Keratinocyte (primary cell): Measurements from ENCODE around the gene USP47. TPM values are rescaled to one million over a fixed set of nuclear protein-coding genes. Genes with fewer than 3 reads are reported as not detected.

Experiments
- DNase-seq: peaks from one replicate; pipeline ENCODE4 v3.0.0-alpha.2; 2011; ENCODE audit warnings: low read depth, missing footprints, low spot score
- FAIRE-seq: peaks from 2 replicates; lab custom pipeline; 2011; peaks lifted over from hg19 to GRCh38; lab: Jason Lieb, UNC
- H2AFZ ChIP-seq: 2 replicates; pipeline ENCODE4 v1.6.0; 2012; ENCODE audit warnings: low read length, control low read depth, inconsistent platforms; ENCODE audit not compliant: control insufficient read depth
- H3K27ac ChIP-seq: 2 replicates; pipeline ENCODE4 v1.5.1; 2011; ENCODE audit warnings: low read length; ENCODE audit not compliant: control insufficient read depth, insufficient read depth
- H3K27me3 ChIP-seq: 3 replicates; pipeline ENCODE4 v1.6.0; 2011; ENCODE audit warnings: low read length; ENCODE audit not compliant: control insufficient read depth, insufficient read depth; ENCODE audit errors: extremely low read depth
- H3K36me3 ChIP-seq, 2 experiments: 2 replicates in 1 of 2; 3 replicates in 1 of 2; pipeline ENCODE4 v1.5.1; 2011; ENCODE audit warnings: low read length in 2 of 2, mild to moderate bottlenecking in 1 of 2; ENCODE audit not compliant: control insufficient read depth in 2 of 2, insufficient read depth in 2 of 2; ENCODE audit errors: extremely low read depth in 1 of 2
- H3K4me1 ChIP-seq: 3 replicates; pipeline ENCODE4 v1.5.1; 2011; ENCODE audit warnings: low read length; ENCODE audit not compliant: control insufficient read depth, insufficient read depth; ENCODE audit errors: extremely low read depth
- H3K4me2 ChIP-seq: 3 replicates; pipeline ENCODE4 v1.6.0; 2011; ENCODE audit warnings: low read depth, low read length; ENCODE audit not compliant: control insufficient read depth, insufficient read depth; ENCODE audit errors: extremely low read depth
- H3K4me3 ChIP-seq, 3 experiments: fragments of 200-600 bp in 1 of 3; sonication (generic) in 1 of 3; 2 replicates in 2 of 3; 3 replicates in 1 of 3; pipeline ENCODE4 v1.5.1; 2011 to 2016; ENCODE audit warnings: low read length in 3 of 3, mild to moderate bottlenecking in 3 of 3, control low read depth in 2 of 3, inconsistent platforms in 1 of 3, low read depth in 1 of 3, mixed read lengths in 1 of 3, mixed run types in 1 of 3, moderate library complexity in 1 of 3; ENCODE audit not compliant: control insufficient read depth in 2 of 3, insufficient read depth in 2 of 3; ENCODE audit errors: extremely low read depth in 1 of 3
- H3K79me2 ChIP-seq: 2 replicates; pipeline ENCODE4 v1.6.0; 2012; ENCODE audit warnings: low read length; ENCODE audit not compliant: control insufficient read depth, insufficient read depth
- H3K9ac ChIP-seq: 3 replicates; pipeline ENCODE4 v1.6.0; 2011; ENCODE audit warnings: low read length; ENCODE audit not compliant: control insufficient read depth, insufficient read depth; ENCODE audit errors: extremely low read depth
- H3K9me1 ChIP-seq: 3 replicates; pipeline ENCODE4 v1.6.0; 2011; ENCODE audit warnings: low read length; ENCODE audit not compliant: control insufficient read depth, insufficient read depth; ENCODE audit errors: extremely low read depth
- H3K9me3 ChIP-seq: 2 replicates; pipeline ENCODE4 v1.5.1; 2012; ENCODE audit warnings: low read depth, low read length; ENCODE audit not compliant: control insufficient read depth
- H4K20me1 ChIP-seq: 3 replicates; pipeline ENCODE4 v1.6.0; 2011; ENCODE audit warnings: low read length; ENCODE audit not compliant: control insufficient read depth, insufficient read depth; ENCODE audit errors: extremely low read depth
- EZH2 ChIP-seq: IDR thresholded peaks from one replicate; pipeline ENCODE4 v1.6.1; 2012; ENCODE audit warnings: inconsistent platforms, mild to moderate bottlenecking, low read length, moderate library complexity
- dilution Hi-C: fragments of 300-500 bp; cut with MboI; formaldehyde crosslinking; loops from one replicate; pipeline ENCODE4 v1.7.0; 2020; ENCODE audit warnings: low sequenced_read_pairs; ENCODE audit not compliant: extremely low pct_ligation_motif_present
- polyA plus RNA-seq, 5 experiments: library from polyadenylated mRNA; depleted of rRNA in 3 of 5; stranded (reverse) in 3 of 5; stranded (forward) in 1 of 5; unstranded in 1 of 5; fragments of >200 nt; gene quantifications; 1 replicate in 1 of 5; 2 replicates in 3 of 5; 3 replicates in 1 of 5; pipeline versions ENCODE4 v1.2.1 to v1.2.3, GENCODE V29; 2011 to 2012; ENCODE audit warnings: missing spikeins in 2 of 5, low read depth in 1 of 5, low replicate concordance in 1 of 5
- TF ChIP-seq, protein P1 (sequence below), 3 experiments: IDR thresholded peaks in 1 of 3; conservative IDR thresholded peaks in 1 of 3; optimal IDR thresholded peaks in 1 of 3; 2 replicates in 2 of 3; 3 replicates in 1 of 3; pipeline versions ENCODE3 to v1.5.1; 2011; ENCODE audit warnings: low read length in 3 of 3, mild to moderate bottlenecking in 3 of 3, moderate library complexity in 2 of 3, control low read depth in 1 of 3, inconsistent platforms in 1 of 3; ENCODE audit not compliant: insufficient read depth in 2 of 3; ENCODE audit errors: extremely low read depth in 1 of 3

The USP47 gene
- polyA plus RNA-seq, 1 donor (not counting 4 experiments of a cell fraction or from before 2014, with no cell fraction given) = 22.4 TPM

DNA sequence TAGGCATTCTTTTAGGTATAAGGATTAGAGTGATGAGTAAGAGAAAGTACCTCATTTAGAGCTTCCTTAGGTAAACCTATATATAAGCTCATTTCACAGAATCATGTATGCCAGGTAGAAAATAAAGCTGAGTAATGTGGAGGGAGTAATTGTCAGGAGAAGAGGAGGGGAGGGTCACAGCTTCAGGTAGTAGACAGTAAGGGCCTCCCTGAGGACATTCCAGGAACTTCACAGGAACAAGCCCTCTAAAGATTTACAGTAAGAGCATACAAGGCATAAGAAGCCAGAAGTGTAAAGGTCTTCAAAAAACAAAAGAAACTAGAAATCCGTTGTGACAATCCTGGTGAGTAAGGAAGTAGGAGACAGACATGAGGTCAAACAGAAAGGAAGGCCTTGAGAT is 57.6 kb downstream of the USP47 start:
- Histone ChIP-seq H3K36me3 (peaks cover 1 to 5% of the 10 kb centered on the region in 2 experiments), H3K27ac (no peak overlapping the region), H3K4me3 (no peak overlapping the region), H3K4me2 (no peak overlapping the region), H3K9me1 (no peaks in the 10 kb centered on the region), H3K9ac (no peak overlapping the region), H3K27me3 (no peaks in the 10 kb centered on the region), H3K79me2 (no peaks in the 10 kb centered on the region), H3K4me1 (no peaks in the 10 kb centered on the region), H3K9me3 (no peaks in the 10 kb centered on the region), H2AFZ (no peak overlapping the region), H4K20me1 (no peaks in the 10 kb centered on the region)
- dilution Hi-C loops = no loop called here
- DNase-seq = no peak
- FAIRE-seq = no peak
- TF ChIP-seq, protein P1, sequence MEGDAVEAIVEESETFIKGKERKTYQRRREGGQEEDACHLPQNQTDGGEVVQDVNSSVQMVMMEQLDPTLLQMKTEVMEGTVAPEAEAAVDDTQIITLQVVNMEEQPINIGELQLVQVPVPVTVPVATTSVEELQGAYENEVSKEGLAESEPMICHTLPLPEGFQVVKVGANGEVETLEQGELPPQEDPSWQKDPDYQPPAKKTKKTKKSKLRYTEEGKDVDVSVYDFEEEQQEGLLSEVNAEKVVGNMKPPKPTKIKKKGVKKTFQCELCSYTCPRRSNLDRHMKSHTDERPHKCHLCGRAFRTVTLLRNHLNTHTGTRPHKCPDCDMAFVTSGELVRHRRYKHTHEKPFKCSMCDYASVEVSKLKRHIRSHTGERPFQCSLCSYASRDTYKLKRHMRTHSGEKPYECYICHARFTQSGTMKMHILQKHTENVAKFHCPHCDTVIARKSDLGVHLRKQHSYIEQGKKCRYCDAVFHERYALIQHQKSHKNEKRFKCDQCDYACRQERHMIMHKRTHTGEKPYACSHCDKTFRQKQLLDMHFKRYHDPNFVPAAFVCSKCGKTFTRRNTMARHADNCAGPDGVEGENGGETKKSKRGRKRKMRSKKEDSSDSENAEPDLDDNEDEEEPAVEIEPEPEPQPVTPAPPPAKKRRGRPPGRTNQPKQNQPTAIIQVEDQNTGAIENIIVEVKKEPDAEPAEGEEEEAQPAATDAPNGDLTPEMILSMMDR (optimal IDR thresholded peaks at IDR 0.05 in 1 of 3, IDR thresholded peaks at IDR 0.05 in 1 of 3, conservative IDR thresholded peaks at IDR 0.05 in 1 of 3; ENCODE audit: extremely low read depth in 1 of 3, insufficient read depth in 2 of 3, low read length in 3 of 3) = no peak
- TF ChIP-seq EZH2 = no peak

DNA sequence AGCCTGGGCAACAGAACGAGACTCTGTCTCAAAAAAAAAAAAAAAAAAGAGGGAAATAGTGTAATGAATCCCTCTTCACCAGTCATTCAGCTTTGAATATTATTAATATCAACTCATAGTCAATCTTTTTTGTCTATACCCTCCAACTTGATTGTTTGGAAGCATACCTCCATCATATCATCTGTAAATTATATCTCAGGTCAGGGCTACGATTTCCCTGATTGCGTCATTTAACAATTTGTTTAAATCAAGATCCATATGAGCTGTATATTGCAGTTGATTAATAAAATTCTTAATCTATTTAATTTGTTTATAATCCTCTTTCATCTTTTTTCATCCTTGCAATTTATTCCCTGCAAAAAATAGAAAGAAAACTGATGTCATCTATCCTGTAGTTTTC is 60.2 kb downstream of the USP47 start:
- dilution Hi-C loops = no loop called here
- DNase-seq (no peak), FAIRE-seq (no peak)
- Histone ChIP-seq H3K9ac (no peak overlapping the region), H3K4me2 (no peak overlapping the region), H3K79me2 (no peaks in the 10 kb centered on the region), H2AFZ (no peak overlapping the region), H3K36me3 (peaks cover 1 to 4% of the 10 kb centered on the region in 2 experiments), H4K20me1 (no peaks in the 10 kb centered on the region), H3K4me3 (no peak overlapping the region), H3K27me3 (no peaks in the 10 kb centered on the region), H3K4me1 (no peaks in the 10 kb centered on the region), H3K9me1 (no peaks in the 10 kb centered on the region), H3K9me3 (no peaks in the 10 kb centered on the region), H3K27ac (no peak overlapping the region)
- TF ChIP-seq, protein P1 (optimal IDR thresholded peaks at IDR 0.05 in 1 of 3, IDR thresholded peaks at IDR 0.05 in 1 of 3, conservative IDR thresholded peaks at IDR 0.05 in 1 of 3; ENCODE audit: extremely low read depth in 1 of 3, insufficient read depth in 2 of 3, low read length in 3 of 3) = no peak
- TF ChIP-seq EZH2 = no peak
